GM12864 (cell line): ENCODE measurements around the gene HERC5.
A peak's percentile ranks its signal among the peaks of the same experiment; 100 is the strongest.
"Not testable (repeated sequence)": the region's sequence is repeated elsewhere in the genome, so short reads cannot be mapped to it uniquely, and the experiment has no call there.

Experiments
- DNase-seq: peaks from one replicate; pipeline ENCODE4 v3.0.0-alpha.2; 2011; ENCODE audit warnings: low read depth
- H3K4me3 ChIP-seq: 2 replicates; pipeline ENCODE4 v1.5.1; 2011; ENCODE audit warnings: mild to moderate bottlenecking, low read depth, low read length, control low read depth
- CTCF ChIP-seq: IDR thresholded peaks from 2 replicates; pipeline ENCODE4 v1.5.1; 2011; ENCODE audit warnings: low read depth, mild to moderate bottlenecking, moderate library complexity, low read length, control low read depth, inconsistent platforms; ENCODE audit errors: missing control alignments

The HERC5 gene

GRCh38 chr4:88447371-88448095 is 9.4 kb upstream of the HERC5 start:
- TF ChIP-seq CTCF, result no peak

GRCh38 chr4:88448211-88448765 is 8.6 kb upstream of the HERC5 start:
- DNase-seq, result not testable (repeated sequence)

More at GRCh38 chr4:88447371-88448095, 9.4 kb upstream of the HERC5 start:
- H3K4me3 ChIP-seq, result no peak overlapping the region
- no peak for DNase-seq

GRCh38 chr4:88448889-88449288 is 8.0 kb upstream of the HERC5 start:
- TF ChIP-seq CTCF, result no peak
- no peak for DNase-seq
- no peak overlapping the region for H3K4me3 ChIP-seq

More at GRCh38 chr4:88448211-88448765, 8.6 kb upstream of the HERC5 start:
- not testable (repeated sequence) for H3K4me3 ChIP-seq

- TF ChIP-seq CTCF, result no peak
- no peak overlapping the region for H3K4me3 ChIP-seq
- no peak for DNase-seq
Observed at GRCh38 chr4:88449290-88449689, 7.6 kb upstream of the HERC5 start.

- no peak for TF ChIP-seq CTCF
- no peak for DNase-seq
- H3K4me3 ChIP-seq, result no peak overlapping the region
Observed at GRCh38 chr4:88451205-88451604, 5.7 kb upstream of the HERC5 start.

GRCh38 chr4:88452912-88453311 is 4.0 kb upstream of the HERC5 start:
- TF ChIP-seq CTCF, result no peak
- DNase-seq, result no peak
- no peak overlapping the region for H3K4me3 ChIP-seq

GRCh38 chr4:88457307-88458103 is 586 bp downstream of the HERC5 start:
- DNase-seq, result no peak
- H3K4me3 ChIP-seq, result peak overlapping the region; percentile 69
- no peak for TF ChIP-seq CTCF
